Activated CD4-positive, alpha-beta T cell treated with anti-CD3 and anti-CD28 coated beads, Interleukin-2, amount 50 U/mL, for 48 hours (primary cell): ENCODE data around the gene CCDC33.

ENCODE experiments used
- DNase-seq, 2 experiments: peaks; one replicate each; pipeline ENCODE4 v3.0.0-alpha.2; 2020

The CCDC33 gene

GRCh38 chr15:74384881-74385643, 148.9 kb downstream of the CCDC33 start:
- DNase-seq: peak; percentile 71 to 77

- no peak for DNase-seq
Measured at GRCh38 chr15:74385733-74386132, 149.6 kb downstream of the CCDC33 start.
